Activated naive CD4-positive, alpha-beta T cell treated with Interleukin-2 at 50 U/mL for 16 hours (primary cell): ENCODE data around the gene EVI2A.
"Not testable (repeated sequence)": the region's sequence is repeated elsewhere in the genome, so short reads cannot be mapped to it uniquely, and the experiment has no call there.

Experiments
- DNase-seq: peaks from one replicate; pipeline ENCODE4 v3.0.0-alpha.2; 2020

The EVI2A gene

DNA sequence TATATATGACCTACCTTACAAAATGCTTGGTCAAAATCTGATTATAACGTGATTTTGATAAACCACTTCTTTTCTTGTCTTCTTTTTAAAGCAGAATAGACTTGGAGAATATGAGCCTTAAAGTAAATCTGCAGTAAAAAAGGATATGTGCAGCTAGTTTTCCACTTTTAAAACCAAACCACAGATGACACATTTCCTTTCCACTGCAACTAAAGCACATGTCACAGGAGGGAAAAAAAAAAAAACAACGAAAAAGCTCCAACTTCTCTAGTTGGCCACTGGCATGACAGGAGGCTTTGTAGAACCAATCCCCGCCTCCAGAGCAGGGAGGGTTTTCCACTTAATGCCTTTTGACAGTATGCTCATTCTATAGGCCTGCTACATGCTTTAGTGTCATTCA is at the start of gene EVI2A:
TSS of gene EVI2A (minus strand) at position 142 of the 400 bp plus-strand sequence. CDS start 2,609 bp downstream, outside the sequence.
- peak; percentile 81 for DNase-seq

GRCh38 chr17:31369266-31369665 is 47.8 kb upstream of the EVI2A start:
- no peak for DNase-seq

- DNase-seq, result no peak
These were observed 44.7 kb upstream of the EVI2A start for GRCh38 chr17:31366088-31366487.

GRCh38 chr17:31364012-31364411 is 42.6 kb upstream of the EVI2A start:
- DNase-seq, result no peak

- no peak for DNase-seq
These were observed 36.5 kb upstream of the EVI2A start for GRCh38 chr17:31357839-31358394.

GRCh38 chr17:31357091-31357490 is 35.7 kb upstream of the EVI2A start:
- no peak for DNase-seq

GRCh38 chr17:31355935-31356334 is 34.5 kb upstream of the EVI2A start:
- no peak for DNase-seq

GRCh38 chr17:31349454-31349853 is 28.0 kb upstream of the EVI2A start:
- DNase-seq, result no peak

DNA sequence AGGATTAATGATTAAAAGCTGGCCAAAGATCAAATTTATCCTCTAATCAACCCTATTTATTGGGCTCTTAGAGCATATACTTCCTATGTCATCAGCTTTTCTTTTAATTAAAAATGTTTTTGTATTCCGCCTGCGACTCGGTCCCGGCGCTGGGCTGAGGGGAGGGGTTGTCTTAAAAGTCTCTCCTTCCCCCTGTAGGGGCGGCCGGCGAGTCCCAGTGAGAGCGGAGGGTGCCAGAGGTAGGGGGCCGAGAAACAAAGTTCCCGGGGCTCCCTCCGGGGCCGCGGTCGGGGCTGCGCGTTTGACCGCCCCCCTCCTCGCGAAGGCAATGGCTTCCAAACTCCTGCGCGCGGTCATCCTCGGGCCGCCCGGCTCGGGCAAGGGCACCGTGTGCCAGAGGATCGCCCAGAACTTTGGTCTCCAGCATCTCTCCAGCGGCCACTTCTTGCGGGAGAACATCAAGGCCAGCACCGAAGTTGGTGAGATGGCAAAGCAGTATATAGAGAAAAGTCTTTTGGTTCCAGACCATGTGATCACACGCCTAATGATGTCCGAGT is 23.8 kb upstream of the EVI2A start:
- not testable (repeated sequence) for DNase-seq

DNA sequence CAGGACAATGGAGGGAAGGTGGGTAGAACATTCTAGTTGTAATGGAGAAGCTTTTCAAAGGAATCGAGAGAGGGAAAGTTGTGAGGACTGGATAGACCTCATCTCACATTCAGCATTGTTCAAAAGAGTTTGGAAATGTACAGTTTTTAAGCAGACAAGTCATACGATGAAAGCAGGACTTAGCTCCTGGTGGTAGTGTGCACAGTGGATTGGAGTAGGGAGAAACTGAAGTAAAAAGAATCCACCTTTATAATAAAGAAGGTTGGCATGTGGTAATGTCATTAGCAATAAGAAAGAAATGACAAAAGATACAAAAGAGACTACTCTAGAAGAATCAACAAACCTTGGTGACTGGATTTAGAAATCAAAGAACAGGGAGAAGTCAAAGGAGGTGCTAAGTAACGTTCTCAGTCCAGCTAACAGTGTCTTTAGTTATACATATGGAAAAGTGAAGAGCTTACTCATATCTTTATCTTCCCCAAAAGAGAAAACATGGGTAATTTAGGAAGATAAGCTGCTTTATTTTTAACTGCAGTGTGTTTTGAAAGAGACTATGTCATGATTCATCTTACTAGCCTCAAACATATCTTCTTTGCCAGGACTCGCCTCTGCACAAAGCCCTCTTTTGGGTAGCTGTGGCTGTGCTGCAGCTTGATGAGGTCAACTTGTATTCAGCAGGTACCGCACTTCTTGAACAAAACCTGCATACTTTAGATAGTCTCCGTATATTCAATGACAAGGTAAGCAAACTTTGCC is 18.7 kb upstream of the EVI2A start:
- no peak for DNase-seq

DNA sequence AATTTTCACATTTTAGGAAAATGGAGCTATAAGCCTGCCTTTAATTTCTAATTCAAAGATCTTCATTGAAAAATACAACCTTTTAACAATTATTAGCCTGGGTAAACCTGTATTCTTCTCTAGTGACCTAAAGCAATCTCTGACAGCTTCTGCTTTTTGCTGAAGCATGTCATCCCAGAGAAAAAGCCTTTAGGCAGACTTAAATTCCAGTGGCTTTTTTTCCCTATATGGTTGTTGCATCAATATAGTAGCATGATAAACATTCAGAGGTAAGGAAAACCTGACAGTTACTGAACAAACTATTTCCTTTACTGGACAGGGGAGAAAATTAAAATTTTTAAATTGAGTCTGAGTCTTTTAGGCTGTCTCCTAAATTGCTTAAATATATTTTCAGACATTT is 7.8 kb upstream of the EVI2A start:
- DNase-seq, result no peak

DNA sequence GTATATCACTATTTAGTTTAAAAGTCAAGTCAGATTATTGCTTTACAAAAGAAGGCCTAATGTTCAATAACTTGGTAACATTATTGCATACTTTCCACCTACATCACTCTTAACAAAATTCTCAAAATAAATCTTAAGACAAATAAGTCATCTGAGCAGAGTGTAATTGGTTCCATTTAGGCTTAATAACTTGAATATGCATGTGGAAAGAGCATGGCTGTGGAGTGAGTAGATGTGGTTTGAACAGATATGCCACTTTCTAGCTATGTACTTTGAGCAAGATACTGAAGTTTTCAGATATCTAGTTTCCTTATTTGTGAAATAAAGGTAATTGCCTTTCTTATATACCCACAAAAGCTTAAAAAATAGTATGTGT is 6.7 kb upstream of the EVI2A start:
- no peak for DNase-seq

- DNase-seq, result no peak
These were observed 6.2 kb upstream of the EVI2A start for GRCh38 chr17:31327534-31328159.

GRCh38 chr17:31323551-31323950 is 2.1 kb upstream of the EVI2A start:
- no peak for DNase-seq

- DNase-seq, result peak; percentile 12
These were observed 544 bp upstream of the EVI2A start for GRCh38 chr17:31321966-31322365.

GRCh38 chr17:31320791-31321190 is 631 bp downstream of the EVI2A start:
- DNase-seq, result no peak

DNA sequence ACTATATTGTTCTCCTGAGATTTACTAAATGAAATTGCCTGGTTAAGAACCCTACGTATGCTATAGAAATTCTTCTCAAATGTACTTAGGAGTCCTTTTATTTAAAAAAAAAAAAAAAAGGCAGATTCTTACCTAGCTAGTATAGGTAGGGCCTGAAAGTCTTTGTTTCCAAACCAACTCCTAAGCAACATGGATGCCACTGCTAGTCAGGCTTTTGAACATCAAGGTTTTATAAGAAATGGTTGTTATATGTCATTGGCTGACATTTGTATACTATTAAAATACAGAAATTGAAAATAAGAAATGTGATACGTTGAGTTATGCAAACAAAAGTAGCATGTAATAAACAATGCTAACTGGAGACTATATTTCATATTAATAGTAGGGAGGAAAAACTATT is 1.2 kb downstream of the EVI2A start:
- no peak for DNase-seq

DNA sequence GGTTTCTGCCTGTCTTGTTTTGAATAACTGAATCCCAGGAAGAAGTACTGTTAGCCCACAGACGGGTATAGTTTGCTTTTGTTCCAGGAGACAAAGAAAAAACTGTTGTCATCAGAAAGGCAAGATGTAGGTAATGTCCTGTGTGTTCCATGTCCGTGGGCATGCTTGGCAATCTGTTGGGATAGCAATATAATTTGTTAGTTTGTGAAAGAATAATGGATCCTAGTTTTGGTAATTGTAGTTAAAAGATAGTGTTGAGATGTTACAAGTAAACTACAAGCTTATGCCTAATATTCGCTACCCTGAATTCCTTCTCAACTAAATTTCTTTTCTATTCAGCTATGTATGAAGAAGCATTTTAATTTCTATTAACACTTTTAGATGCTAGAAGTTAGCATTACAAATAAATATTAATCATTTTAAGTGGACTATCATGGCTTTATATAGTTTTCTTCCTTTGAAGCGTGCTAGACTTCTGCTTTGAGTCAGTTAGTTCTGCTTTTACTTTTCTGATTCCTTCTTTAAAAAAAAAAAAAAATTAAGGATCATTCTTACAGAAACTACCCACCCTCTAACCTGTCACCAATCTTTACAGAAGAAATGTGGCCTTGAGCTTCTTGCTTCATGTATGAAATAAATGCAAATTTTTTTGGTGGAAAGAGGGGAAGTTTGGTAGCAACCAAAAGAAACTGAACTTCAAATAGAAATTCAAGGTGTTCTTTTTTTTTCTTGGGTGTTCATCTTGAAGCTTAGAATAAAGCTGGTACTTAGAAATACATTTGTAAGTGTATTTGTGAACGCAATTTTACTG is 2.4 kb downstream of the EVI2A start:
- no peak for DNase-seq

DNA sequence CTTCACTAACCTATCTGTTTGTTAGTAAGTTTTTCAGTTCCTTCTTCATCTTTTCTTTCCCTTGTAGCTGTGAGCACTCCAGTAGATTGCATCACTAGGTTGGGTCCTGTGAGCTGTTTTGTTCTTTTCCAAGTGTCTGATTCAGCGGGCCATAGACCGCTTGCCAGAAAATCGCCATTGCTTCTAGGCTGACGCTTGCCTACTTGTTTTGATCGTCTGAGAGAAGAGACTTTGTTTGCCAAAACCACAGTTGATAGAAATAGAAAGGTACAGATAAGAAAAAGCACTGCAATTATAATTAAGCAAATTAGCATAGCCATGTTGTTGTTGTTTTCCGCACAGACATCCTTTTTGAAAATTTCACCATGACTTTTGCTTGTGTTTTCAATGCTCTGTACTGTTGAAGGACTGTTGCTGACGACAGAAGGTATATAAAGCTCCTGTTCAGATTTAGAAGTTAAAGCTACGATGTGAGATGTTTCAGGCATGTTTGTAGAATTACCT is 3.1 kb downstream of the EVI2A start:
- DNase-seq, result peak; percentile 61

DNA sequence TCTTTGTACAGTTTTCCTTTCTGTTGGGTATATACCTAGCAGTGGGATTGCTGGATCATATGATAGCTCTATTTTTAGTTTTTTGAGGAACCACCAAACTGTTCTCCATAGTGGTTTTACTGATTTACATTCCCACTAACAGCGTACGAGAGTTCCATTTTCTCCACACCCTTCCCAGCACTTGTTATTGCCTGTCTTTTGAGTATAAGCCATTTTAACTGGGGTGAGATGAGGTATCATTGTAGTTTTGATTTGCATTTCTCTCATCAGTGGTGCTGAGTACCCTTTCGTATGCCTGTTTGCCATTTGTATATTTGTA is 6.7 kb downstream of the EVI2A start:
- DNase-seq, result no peak

DNA sequence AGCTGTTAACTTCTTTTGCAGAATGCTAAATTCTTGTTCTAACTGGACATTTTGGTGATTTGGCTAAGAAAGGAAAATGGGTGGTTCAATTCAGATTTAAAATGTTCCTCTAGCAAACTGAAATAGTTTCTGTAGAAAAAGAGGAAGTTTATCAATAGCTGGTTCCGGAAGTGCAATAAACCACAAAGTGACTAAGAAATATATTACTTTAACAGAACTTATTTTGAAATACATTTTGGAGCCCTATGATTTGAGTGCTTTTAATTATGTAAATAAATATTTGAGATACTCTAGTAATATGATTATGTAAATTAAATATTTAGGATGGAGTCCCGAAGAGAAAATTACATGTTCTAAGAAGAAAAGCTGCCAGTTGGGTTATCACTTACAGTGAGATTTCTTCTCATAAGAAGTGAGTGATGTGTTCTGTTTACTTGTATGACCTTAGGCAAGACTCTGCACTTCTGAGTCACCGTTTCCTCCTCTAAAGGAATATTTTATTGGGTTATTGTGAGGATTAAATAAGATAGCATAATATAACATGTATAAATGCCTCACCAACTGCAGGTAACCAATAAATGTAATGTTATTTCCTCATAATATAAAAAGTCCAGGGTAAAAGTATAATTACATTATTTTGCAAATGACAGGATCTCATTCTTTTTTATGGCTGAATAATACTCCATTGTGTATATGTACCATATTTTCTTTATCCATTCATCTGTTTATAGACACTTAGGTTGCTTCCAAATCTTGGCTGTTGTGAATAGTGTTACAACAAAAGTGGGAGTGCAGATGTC is 7.2 kb downstream of the EVI2A start, which contains the start of gene EVI2B:
TSS of gene EVI2B (minus strand) at position 73 of the 800 bp plus-strand sequence. CDS start 8,445 bp downstream, outside the sequence.
- DNase-seq, result no peak

DNA sequence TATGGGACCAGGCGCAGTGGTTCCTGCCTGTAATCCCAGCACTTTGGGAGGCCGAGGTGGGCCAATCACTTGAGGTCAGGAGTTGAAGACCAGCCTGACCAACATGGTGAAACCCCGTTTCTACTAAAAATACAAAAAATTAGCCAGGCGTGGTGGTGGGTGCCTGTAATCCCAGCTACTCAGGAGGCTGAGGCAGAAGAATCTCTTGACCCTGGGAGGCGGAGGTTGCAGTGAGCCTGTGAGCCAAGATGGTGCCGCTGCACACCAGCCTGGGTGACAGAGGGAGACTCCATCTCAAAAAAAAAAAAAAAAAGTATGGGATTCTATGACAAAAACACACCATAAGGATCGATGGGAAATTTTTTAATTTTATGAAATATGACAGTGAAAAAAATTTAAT is 9.2 kb downstream of the EVI2A start:
- peak; percentile 44 for DNase-seq
